Left renal pelvis (tissue), 4 donors: Measurements from ENCODE around the gene DENND6A. TPM values are rescaled to one million over a fixed set of nuclear protein-coding genes. Genes with fewer than 3 reads are reported as not detected.

Source experiments
- DNase-seq, 4 donors: peaks; one replicate each; pipeline ENCODE4 v3.0.0-alpha.2; 2013; ENCODE audit warnings: low read depth in 4 of 4, low spot score in 3 of 4
- polyA plus RNA-seq, 4 donors: library from polyadenylated mRNA; unstranded; fragments of 120-200 nt; gene quantifications; one replicate each; pipeline ENCODE4 v1.2.1, GENCODE V29; 2013; ENCODE audit not compliant: insufficient read length in 4 of 4

Gene DENND6A
- polyA plus RNA-seq, 4 donors = 27.2 to 31.2 (median 29.7) TPM

DNA sequence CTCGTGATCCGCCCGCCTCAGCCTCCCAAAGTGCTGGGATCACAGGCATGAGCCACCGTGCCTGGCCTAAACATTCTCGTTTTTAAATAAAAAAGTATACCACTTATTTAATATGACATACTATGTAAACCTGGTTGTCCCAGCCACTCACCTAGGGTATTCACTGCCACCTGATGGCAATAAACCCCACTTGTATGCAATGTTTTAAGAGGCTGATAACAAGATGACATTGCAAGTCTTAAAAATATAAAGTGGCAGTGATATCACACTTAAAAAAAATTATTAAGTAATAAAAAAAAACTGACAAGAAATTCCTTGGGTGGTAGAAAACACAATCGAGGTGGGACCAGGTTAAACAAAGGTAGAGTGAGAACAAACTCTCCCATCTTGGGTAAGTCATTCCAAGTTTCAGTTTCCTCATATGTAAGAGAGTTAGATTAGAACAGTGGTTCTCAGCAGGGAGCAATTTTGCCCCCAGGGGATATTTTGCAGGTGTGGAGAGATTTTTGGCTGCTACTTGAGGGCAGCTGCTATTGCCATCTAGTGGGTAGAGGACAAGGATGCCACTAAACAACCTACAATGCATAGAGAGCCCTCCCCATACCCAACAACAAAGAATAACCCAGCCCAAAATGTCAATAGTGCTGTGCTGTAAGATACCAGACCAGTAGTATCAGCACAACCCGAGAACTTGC is 110.3 kb downstream of the DENND6A start:
- DNase-seq = no peak

DNA sequence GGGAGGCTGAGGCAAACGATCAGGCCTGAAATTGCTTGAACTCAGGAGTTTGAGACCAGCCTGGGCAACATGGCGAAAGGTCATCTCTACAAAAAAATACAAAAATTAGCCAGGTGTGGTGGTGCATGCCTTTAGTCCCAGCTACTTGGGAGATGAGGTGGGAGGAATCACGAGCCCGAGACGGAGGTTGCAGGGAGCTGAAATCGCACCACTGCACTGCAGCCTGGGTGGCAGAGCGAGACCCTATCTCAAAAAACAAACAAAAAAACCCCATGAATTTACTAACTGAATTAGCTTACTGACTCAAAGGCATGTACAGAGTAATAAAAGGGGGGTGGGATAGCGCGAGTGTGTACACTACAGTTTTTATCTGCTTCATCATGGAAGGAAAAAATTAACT is 115.1 kb downstream of the DENND6A start:
- no peak for DNase-seq

DNA sequence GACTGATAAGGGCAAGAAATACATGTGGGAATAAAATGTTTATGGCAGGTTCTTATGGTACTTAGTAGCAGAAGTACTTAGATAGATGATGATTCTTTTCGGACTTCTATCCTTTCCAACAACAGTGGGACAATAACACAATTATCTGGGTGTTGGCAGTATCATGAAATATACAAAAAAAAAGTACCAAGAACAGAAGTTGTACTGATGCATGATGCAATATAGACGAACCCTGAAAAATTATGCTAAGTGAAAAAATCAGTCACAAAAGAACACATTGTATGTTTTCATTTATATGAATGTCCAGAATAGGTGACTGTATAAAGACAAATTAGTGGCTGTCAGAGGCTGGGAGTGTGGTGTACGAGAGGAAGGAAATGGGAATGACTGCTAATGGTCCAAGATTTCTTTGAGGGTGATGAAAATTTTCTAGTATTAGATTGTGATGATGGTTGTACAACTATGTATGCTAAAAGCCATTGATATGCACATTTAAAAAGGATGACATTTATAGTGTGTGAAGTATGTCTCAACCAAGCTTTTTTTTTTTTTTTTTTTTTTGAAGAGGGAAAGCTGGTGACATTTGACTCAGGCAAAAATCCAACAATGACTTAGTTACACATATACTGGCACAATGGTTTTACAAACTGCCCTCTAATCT is 116.8 kb downstream of the DENND6A start:
- DNase-seq = no peak

Other genes with a start within 250 kb of the DENND6A start
- 1 to 10 TPM in 2 of 4 donors, under 1 TPM in 2; 0.70 to 2.0 (median 0.98) TPM for gene DNAH12, start 148.7 kb downstream of the DENND6A start, polyA plus RNA-seq
- 10 to 100 TPM in 3 of 4 donors, 1 to 10 TPM in 1; 9.1 to 14.0 (median 13.4) TPM for gene PDE12, start 136.8 kb downstream of the DENND6A start, polyA plus RNA-seq
- 100 to 1,000 TPM; 209 to 325 (median 286) TPM for gene ARF4, start 95.7 kb downstream of the DENND6A start, polyA plus RNA-seq
- gene SLMAP, start 63.2 kb upstream of the DENND6A start, polyA plus RNA-seq = 10 to 100 TPM; 37.0 to 51.2 (median 48.7) TPM